Measurements from ENCODE around the gene TTC9B.

DNA sequence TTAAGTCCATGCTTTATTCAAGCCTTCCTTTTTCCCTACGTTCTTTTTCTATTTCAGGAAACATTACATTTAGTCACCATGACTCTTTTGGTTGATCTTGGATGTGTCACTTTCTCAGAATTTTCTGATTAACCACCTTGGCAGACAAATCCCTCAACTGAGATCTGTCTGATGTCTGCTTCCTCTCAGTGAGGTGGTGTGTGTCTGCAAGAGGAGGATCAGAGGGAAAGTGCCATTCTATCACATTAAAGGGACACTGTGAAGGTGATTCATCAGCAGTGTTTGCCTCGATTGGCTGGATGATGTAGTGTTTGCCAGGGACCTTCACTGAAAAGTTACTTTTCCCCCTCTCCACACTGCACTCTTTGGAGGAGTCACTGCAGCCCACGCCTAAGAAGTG is 11.3 kb upstream of the TTC9B start:
- TF ChIP-seq, protein P1, sequence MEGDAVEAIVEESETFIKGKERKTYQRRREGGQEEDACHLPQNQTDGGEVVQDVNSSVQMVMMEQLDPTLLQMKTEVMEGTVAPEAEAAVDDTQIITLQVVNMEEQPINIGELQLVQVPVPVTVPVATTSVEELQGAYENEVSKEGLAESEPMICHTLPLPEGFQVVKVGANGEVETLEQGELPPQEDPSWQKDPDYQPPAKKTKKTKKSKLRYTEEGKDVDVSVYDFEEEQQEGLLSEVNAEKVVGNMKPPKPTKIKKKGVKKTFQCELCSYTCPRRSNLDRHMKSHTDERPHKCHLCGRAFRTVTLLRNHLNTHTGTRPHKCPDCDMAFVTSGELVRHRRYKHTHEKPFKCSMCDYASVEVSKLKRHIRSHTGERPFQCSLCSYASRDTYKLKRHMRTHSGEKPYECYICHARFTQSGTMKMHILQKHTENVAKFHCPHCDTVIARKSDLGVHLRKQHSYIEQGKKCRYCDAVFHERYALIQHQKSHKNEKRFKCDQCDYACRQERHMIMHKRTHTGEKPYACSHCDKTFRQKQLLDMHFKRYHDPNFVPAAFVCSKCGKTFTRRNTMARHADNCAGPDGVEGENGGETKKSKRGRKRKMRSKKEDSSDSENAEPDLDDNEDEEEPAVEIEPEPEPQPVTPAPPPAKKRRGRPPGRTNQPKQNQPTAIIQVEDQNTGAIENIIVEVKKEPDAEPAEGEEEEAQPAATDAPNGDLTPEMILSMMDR (IDR thresholded peaks at IDR 0.05): no peak
- TF ChIP-seq POLR2A (IDR thresholded peaks at IDR 0.05) (no peak), POLR2AphosphoS5 (IDR thresholded peaks at IDR 0.05) (no peak), EP300 (IDR thresholded peaks at IDR 0.05) (no peak)
